GM19240 (cell line): Measurements from ENCODE around the gene IFITM2.
"Not testable (repeated sequence)": the region's sequence is repeated elsewhere in the genome, so short reads cannot be mapped to it uniquely, and the experiment has no call there.

ENCODE experiments used
- DNase-seq: peaks from one replicate; pipeline ENCODE4 v3.0.0; 2011; ENCODE audit warnings: low spot score; ENCODE audit not compliant: insufficient read length

IFITM2 gene

GRCh38 chr11:281486-282161 is 26.0 kb upstream of the IFITM2 start:
- DNase-seq = no peak

DNA sequence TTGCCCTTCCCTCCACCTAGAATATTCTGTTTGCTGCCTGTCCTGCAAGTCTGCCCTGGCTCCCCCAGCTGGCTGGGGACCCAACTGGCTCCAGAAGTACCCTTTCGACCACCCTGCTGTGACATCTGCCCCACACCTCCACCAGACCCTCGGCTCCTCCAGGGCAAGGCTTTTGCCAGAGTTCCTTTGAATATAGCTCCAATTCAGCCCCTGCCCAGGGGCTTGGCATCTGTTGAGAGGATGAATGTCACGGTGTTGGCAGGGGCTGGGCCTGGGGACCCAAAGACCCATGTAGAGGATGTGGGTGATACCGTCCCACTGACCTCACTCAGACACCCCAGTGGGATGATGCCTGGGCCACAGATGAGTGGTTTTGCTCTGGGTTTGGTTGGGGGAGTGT is 25.4 kb upstream of the IFITM2 start:
- DNase-seq = no peak

DNA sequence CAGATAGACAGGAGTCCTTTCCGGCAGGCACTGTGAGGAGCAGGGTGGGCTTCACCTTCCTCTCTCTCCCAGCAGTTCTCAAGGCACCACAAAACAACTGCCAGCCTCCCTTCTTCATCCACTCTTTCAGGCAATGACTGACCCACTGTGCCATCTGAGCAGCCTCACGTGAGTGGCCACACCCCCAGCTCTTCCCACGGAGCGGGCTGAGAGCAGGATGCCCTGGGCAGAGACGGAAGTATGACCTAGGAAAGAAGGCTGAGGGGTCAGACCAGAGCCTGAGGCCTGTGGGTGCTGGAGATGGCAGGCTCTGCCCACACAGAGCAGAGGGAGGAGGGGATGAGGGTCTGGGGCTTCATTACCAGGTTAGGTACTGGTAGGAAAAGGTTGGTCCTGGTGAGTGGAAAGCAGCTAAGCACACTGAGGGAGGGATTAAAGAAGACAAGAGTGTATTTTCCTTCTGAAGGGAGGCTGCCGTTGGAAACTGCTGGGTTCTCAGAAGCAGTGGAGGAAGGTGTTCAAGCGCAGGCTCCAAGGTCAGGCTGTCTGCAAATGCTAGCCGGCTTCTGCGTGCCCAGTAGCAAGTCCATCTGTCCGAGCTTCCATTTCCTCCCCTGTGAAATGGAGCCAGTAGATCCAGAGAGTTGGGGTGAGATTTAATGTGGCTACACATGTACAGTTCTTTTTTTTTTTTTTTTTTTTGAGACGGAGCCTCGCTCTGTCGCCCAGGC is 24.8 kb upstream of the IFITM2 start:
- DNase-seq = no peak

- DNase-seq = no peak
Measured at GRCh38 chr11:283405-284104, 24.1 kb upstream of the IFITM2 start.

- no peak for DNase-seq
Measured at GRCh38 chr11:284105-285020, 23.3 kb upstream of the IFITM2 start.

DNA sequence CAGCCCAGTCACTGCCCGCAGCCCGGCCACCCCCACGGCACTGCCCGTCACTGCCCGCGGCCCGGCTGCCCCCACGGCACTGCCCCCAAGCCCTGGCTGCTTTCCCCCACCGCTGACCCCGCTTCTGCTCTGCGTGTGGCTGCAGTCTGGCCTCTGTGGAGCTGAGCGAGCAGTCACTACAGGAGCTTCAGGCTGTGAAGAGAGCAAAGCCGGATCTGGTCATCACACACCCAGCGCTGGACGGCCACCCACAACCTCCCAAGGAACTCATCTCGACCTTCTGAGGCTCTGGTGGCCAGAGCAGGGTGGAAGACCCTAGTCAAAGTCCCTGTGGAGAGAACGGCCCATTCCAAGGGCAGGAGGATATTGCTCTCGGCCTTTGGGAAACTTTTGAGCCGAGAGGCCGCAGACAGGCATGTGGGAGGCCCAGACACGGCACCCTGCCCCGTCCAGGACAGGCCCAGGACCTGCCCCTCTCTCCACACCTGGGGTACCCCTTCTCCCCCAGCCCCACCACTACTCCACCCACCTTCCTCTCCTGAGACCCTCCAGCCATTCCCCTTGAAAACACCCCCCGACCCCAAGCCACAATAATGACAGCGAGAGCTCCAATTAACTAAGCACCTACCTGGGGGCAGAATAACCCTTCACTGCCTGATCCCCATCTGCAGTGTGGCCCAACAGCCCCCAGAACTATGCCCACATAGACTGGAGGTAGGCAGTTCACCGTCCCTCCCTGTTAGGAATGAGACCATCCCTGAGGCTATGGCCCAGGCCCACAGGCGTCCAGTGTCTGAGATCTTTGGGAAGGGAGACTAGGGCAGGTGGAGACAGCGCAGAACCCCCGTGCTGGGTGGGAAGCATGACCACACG is 22.4 kb upstream of the IFITM2 start:
- DNase-seq = no peak

DNA sequence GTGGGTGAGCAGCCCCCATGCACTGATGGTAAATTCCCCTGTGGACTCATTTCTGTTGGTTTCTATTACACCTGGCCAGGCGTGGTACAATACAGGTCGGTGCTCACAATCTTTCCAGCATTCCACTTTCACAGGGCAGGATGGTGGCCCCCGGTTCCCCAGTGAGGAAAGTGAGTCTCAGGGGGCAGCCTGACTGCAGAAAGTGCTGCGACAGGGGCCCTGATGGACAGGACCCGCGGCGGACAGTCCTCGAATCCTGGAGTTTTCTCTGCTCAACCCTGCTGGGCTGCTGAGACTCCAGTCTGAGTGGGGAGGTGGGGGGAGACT is 21.8 kb upstream of the IFITM2 start:
- DNase-seq = no peak

DNA sequence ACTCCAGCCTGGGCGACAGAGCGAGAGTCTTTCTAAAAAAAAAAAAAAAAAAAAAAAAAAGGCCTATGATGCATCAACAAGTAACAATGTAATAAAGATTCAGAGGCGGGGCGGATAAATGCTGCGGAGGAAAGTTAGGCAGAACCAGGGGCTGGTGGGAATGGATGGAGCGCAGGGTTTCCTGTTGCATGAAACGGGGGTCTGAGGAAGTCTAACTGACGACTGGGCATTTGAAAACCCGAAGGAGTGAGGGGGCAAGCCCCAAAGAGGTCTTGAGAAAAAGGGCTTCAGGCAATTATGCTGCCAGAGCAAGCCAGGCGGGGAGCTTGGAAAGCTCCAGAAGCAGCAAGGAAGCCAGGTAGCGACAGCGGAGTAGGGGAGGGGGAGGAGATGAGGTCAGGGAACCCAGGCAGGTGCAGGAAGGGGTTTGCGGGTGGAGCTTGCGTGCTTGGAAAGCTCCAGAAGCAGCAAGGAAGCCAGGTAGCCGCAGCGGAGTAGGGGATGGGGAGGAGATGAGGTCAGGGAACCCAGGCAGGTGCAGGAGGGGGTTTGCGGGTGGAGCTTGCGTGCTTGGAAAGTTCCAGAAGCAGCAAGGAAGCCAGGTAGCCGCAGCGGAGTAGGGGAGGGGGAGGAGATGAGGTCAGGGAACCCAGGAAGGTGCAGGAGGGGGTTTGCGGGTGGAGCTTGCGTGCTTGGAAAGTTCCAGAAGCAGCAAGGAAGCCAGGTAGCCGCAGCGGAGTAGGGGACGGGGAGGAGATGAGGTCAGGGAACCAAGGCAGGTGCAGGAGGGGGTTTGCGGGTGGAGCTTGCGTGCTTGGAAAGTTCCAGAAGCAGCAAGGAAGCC is 20.4 kb upstream of the IFITM2 start:
- DNase-seq = not testable (repeated sequence)

- DNase-seq = no peak
Measured at GRCh38 chr11:287821-288477, 19.7 kb upstream of the IFITM2 start.

DNA sequence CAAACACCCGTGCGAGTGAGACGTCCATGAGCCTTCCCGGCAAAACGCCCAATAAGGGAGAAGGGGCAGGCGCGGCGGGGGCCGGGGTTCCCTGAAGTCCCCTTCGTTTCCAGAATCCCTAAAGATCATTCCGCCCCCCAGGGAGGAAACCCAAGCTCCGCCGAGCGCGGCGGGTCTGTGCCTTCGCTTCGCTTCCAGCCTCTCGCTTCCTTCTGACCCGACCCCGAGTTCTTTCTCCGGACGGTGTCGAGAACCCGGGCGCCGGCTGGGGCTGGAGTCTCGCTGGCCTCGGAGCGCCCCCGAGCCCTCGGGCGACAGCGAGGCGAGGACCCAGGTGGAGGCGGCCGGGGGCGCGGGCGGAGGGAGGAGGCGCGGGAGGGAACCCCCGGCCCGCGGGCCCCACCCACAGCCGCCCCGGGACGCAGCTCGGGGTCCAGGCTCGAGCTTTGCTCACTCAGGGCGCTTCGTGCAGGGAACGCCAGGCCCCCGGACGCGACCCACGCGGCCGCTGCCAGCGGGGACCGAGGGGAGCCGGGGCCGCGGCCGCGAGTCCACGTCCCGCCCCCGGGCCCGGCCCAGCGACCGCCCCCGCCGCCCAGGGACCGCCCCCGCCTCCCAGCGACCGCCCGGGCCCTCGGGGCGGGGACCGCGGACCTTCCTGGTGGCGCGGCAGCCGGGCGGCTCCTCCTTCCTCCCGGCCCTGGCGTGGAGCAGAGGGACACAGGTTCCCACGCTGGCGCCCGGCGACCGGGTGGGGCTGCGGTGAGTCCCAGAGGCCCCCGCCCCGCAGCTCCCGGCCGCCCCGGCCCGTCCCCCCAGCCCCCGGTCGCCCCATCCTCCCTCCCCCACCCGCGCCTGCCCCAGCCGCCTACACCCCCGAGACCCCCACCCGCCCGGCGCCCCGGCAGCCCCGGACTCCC is 18.9 kb upstream of the IFITM2 start, which contains the start of gene PGGHG:
TSS of gene PGGHG (plus strand) at position 649 of the 920 bp plus-strand sequence. CDS start 691 bp downstream, outside the sequence.
- peak; percentile 93 for DNase-seq

DNA sequence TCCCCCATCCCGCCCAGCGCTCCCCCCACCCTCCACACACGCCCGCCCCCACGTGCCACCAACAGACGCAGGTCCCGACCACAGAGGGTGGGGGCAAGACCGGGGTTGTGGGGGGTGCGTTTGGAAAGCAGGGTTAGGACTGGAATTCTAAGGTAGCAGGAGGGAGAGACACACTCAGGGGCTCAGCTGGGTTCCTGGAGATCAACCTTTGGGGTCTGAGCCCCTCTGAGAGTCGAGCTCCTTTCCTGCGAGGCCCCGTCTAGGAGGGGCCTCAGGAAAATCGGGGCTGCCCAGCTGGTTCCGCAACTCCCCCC is 18.3 kb upstream of the IFITM2 start:
- no peak for DNase-seq

DNA sequence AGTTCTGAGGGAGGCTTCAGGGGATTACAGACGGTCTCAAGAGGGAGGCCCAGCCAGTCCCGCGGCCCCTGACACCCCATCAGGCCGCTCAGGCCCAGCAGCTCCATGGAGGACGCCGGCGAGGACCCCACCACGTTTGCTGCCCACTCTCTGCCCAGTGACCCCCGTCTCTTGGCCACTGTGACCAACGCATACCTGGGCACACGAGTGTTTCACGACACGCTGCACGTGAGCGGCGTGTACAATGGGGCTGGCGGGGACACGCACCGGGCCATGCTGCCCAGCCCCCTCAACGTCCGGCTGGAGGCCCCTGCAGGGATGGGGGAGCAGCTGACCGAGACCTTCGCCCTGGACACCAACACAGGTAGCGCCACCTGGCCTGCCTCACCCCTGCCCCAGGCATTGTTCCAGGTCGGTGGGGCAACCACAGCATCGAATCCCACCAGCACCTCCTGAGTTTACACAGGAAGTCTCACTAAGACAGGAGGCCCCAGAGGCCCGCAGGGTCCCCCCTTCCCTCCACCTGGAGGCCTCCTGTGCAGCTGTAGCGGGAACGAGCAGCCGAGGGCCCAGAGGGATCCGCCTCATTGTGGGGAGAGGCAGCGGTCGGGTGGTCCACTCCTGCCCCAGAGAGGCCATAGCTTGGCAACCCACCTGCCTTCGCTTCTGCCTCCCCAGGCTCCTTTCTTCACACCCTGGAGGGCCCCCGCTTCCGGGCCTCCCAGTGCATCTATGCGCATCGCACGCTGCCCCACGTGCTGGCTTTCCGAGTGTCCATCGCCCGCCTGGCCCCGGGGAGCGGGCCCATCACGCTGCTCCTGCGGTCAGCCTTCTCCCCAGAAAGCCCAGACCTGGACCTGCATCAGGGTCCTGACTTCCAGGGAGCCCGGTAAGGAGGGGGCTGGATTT is 17.6 kb upstream of the IFITM2 start:
- DNase-seq = no peak

DNA sequence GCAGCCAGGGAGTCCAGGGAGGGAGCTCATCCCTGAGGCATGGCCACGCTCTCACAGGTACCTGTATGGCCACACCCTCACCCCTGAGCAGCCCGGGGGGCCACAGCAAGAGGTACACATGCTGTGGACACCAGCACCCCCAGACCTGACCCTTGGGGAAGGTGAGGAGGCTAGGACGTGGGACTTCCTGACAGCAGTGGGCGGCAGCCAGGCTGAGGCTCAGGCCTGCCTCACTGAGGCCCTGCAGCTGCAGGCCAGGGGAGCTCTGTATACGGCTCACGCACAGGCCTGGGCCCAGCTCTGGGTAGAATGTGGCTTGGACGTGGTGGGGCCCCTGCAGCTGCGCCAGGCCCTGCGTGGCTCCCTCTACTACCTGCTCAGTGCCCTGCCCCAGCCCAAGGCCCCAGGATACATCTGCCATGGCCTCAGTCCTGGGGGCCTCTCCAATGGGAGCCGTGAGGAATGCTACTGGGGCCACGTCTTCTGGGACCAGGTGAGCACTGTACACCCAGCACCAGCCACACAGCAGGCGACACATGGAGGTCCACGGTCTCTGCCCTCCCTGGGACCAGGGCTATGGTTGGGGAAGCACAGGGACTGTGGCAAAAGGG is 16.9 kb upstream of the IFITM2 start:
- DNase-seq = no peak

GRCh38 chr11:291281-292210 is 16.1 kb upstream of the IFITM2 start:
- no peak for DNase-seq
